NB4 (cell line): ENCODE results near the gene ZSWIM6.

Experiments used
- DNase-seq: peaks from one replicate; pipeline ENCODE4 v3.0.0; 2010; ENCODE audit warnings: low read depth
- H3K4me3 ChIP-seq: one replicate; pipeline ENCODE4 v1.5.1; 2011; ENCODE audit warnings: mild to moderate bottlenecking, low read depth, low read length, moderate library complexity
- CTCF ChIP-seq: IDR thresholded peaks from one replicate; pipeline ENCODE4 v1.5.1; 2012; ENCODE audit warnings: low read depth, low read length
- MAX ChIP-seq: IDR thresholded peaks from 2 replicates; pipeline ENCODE4 v1.6.1; 2011; ENCODE audit warnings: low read depth, low read length
- MYC ChIP-seq: IDR thresholded peaks from 2 replicates; pipeline ENCODE4 v1.6.1; 2011; ENCODE audit warnings: low read depth, low read length
- POLR2A ChIP-seq: IDR thresholded peaks from 2 replicates; pipeline ENCODE4 v1.6.1; 2011; ENCODE audit warnings: mild to moderate bottlenecking; ENCODE audit not compliant: insufficient read length; ENCODE audit errors: extremely low read depth

ZSWIM6 gene

GRCh38 chr5:61534481-61535267, 202.6 kb downstream of the ZSWIM6 start:
- no peak overlapping the region for H3K4me3 ChIP-seq
- no peak for DNase-seq
- TF ChIP-seq MYC (no peak), MAX (no peak), POLR2A (no peak), CTCF (no peak)

- H3K4me3 ChIP-seq: no peak overlapping the region
- no peak for DNase-seq
- TF ChIP-seq POLR2A (no peak), MYC (no peak), MAX (no peak), CTCF (no peak)
These were observed 203.8 kb downstream of the ZSWIM6 start for GRCh38 chr5:61535828-61536227.

- H3K4me3 ChIP-seq: no peak overlapping the region
- TF ChIP-seq POLR2A (no peak), CTCF (no peak), MAX (no peak), MYC (no peak)
- DNase-seq: no peak
These were observed 204.9 kb downstream of the ZSWIM6 start for GRCh38 chr5:61536922-61537321.

- DNase-seq: no peak
- H3K4me3 ChIP-seq: no peak overlapping the region
- TF ChIP-seq POLR2A (no peak), CTCF (no peak), MYC (no peak), MAX (no peak)
These were observed 206.9 kb downstream of the ZSWIM6 start for GRCh38 chr5:61538722-61539501.

GRCh38 chr5:61549530-61549929, 217.5 kb downstream of the ZSWIM6 start:
- TF ChIP-seq POLR2A (no peak), CTCF (no peak), MAX (no peak), MYC (no peak)
- no peak overlapping the region for H3K4me3 ChIP-seq
- no peak for DNase-seq
